ENCODE results near the gene DNAH17. TPM values are rescaled to one million over a fixed set of nuclear protein-coding genes. Genes with fewer than 3 reads are reported as not detected.

The DNAH17 gene
- total RNA-seq, 1 experiment from 2014 or later, result 0.18 TPM

DNA sequence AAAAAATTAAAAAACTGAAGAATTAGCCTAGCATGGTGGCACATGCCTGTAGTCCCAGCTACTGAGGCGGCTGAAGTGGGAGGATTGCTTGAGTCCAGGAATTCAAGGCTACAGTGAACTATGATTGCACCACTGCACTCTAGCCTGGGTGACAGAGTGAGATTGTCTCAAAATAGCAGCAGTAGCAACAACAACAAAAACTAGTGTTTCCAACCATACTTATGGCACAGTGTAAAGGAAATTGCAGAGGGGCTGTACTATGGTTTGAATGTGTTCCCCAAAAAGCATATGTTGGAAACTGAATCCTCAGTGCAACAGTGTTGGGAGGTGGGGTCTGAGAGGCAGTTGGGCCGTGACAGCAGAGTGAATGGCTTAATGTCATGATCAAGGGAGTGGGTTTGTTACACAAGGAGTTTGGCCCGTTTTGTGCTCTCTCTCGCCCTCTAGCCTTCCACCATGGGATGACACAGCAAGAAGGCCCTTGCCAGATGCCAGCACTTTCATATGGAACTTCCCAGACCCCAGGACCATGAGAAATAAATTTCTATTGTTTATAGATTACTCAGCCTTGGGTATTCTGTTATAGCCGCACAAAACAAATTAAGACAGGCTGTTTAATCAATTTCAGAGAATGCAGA is 128.7 kb downstream of the DNAH17 start:
- DNase-seq (ENCODE audit: low read depth, low spot score) (no peak), ATAC-seq (no peak)
- Histone ChIP-seq H3K9me3 (ENCODE audit: control insufficient read depth, insufficient read depth, low read depth, low read length) (no peaks in the 10 kb centered on the region), H3K27me3 (ENCODE audit: control insufficient read depth, insufficient read depth, low read length) (no peaks in the 10 kb centered on the region), H3K27ac (ENCODE audit: low read length) (no peak overlapping the region), H3K36me3 (ENCODE audit: control insufficient read depth, insufficient read depth, low read length) (no peaks in the 10 kb centered on the region), H3K4me1 (ENCODE audit: control insufficient read depth, insufficient read depth, low read length) (no peaks in the 10 kb centered on the region), H3K4me3 (ENCODE audit: low read depth in 2 of 2, low read length in 2 of 2) (no peak overlapping the region)
- TF ChIP-seq TCF7L2 (IDR thresholded peaks at IDR 0.05; ENCODE audit: low read depth, low read length) (no peak), POLR2AphosphoS5 (IDR thresholded peaks at IDR 0.05; ENCODE audit: low read depth, low read length) (no peak), SIN3A (IDR thresholded peaks at IDR 0.05; ENCODE audit: borderline replicate concordance, insufficient read depth, low read depth, low read length) (no peak)
- TF ChIP-seq, protein P1, sequence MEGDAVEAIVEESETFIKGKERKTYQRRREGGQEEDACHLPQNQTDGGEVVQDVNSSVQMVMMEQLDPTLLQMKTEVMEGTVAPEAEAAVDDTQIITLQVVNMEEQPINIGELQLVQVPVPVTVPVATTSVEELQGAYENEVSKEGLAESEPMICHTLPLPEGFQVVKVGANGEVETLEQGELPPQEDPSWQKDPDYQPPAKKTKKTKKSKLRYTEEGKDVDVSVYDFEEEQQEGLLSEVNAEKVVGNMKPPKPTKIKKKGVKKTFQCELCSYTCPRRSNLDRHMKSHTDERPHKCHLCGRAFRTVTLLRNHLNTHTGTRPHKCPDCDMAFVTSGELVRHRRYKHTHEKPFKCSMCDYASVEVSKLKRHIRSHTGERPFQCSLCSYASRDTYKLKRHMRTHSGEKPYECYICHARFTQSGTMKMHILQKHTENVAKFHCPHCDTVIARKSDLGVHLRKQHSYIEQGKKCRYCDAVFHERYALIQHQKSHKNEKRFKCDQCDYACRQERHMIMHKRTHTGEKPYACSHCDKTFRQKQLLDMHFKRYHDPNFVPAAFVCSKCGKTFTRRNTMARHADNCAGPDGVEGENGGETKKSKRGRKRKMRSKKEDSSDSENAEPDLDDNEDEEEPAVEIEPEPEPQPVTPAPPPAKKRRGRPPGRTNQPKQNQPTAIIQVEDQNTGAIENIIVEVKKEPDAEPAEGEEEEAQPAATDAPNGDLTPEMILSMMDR (IDR thresholded peaks at IDR 0.05), result no peak
- TF ChIP-seq, protein P2, sequence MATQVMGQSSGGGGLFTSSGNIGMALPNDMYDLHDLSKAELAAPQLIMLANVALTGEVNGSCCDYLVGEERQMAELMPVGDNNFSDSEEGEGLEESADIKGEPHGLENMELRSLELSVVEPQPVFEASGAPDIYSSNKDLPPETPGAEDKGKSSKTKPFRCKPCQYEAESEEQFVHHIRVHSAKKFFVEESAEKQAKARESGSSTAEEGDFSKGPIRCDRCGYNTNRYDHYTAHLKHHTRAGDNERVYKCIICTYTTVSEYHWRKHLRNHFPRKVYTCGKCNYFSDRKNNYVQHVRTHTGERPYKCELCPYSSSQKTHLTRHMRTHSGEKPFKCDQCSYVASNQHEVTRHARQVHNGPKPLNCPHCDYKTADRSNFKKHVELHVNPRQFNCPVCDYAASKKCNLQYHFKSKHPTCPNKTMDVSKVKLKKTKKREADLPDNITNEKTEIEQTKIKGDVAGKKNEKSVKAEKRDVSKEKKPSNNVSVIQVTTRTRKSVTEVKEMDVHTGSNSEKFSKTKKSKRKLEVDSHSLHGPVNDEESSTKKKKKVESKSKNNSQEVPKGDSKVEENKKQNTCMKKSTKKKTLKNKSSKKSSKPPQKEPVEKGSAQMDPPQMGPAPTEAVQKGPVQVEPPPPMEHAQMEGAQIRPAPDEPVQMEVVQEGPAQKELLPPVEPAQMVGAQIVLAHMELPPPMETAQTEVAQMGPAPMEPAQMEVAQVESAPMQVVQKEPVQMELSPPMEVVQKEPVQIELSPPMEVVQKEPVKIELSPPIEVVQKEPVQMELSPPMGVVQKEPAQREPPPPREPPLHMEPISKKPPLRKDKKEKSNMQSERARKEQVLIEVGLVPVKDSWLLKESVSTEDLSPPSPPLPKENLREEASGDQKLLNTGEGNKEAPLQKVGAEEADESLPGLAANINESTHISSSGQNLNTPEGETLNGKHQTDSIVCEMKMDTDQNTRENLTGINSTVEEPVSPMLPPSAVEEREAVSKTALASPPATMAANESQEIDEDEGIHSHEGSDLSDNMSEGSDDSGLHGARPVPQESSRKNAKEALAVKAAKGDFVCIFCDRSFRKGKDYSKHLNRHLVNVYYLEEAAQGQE (IDR thresholded peaks at IDR 0.05; ENCODE audit: insufficient read depth in 1 of 2, low read depth in 2 of 2, low read length in 1 of 2), result no peak
- in situ Hi-C loops (cut with HindIII; ENCODE audit: low pct_unique_long_range_greater_than_20kb, low sequenced_read_pairs), result no loop called here
- intact Hi-C loops (cut with micrococcal nuclease; ENCODE audit: unreplicated experiment), result no loop called here
- ChIA-PET POLR2A (no interaction called here), CTCF (interaction anchor here (0.7 kb wide), 1 partner anchor 198 kb away, joined by 3 read pairs; no protein-coding TSS in a partner anchor)
- BruUV-seq (replicated peaks), result no TSS peak

DNA sequence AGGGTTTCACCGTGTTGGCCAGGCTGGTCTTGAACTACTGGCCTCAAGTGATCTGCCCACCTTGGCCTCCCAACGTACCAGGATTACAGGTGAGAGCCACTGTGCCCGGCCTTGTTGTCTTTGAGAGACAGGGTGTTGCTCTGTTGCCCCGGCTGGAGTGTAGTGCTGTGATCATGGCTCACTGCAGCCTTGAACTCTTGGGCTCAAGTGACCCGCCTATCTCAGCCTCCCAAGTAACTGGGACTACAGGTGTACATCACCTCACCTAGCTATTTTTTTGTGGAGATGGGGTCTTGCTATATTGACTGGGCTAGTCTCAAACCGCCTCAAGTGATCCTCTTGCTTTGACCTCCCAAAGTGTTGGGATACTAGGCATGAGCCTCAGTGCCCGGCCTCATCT is 130.4 kb downstream of the DNAH17 start:
- Histone ChIP-seq H3K27ac (ENCODE audit: low read length) (no peak overlapping the region), H3K27me3 (ENCODE audit: control insufficient read depth, insufficient read depth, low read length) (no peaks in the 10 kb centered on the region), H3K4me1 (ENCODE audit: control insufficient read depth, insufficient read depth, low read length) (no peaks in the 10 kb centered on the region), H3K36me3 (ENCODE audit: control insufficient read depth, insufficient read depth, low read length) (no peaks in the 10 kb centered on the region), H3K9me3 (ENCODE audit: control insufficient read depth, insufficient read depth, low read depth, low read length) (no peaks in the 10 kb centered on the region), H3K4me3 (ENCODE audit: low read depth in 2 of 2, low read length in 2 of 2) (no peak overlapping the region)
- BruUV-seq (replicated peaks), result no TSS peak
- intact Hi-C loops (cut with micrococcal nuclease; ENCODE audit: unreplicated experiment) (no loop called here), in situ Hi-C loops (cut with HindIII; ENCODE audit: low pct_unique_long_range_greater_than_20kb, low sequenced_read_pairs) (no loop called here)
- CTCF ChIA-PET, result interaction anchor here (0.6 to 0.7 kb wide), 5 partner anchors 10 to 196 kb away, joined by 3 to 10 read pairs (median 6); no protein-coding TSS in a partner anchor
- TF ChIP-seq TCF7L2 (IDR thresholded peaks at IDR 0.05; ENCODE audit: low read depth, low read length), result no peak
- TF ChIP-seq POLR2AphosphoS5 (IDR thresholded peaks at IDR 0.05; ENCODE audit: low read depth, low read length), result no peak
- no peak for TF ChIP-seq SIN3A (IDR thresholded peaks at IDR 0.05; ENCODE audit: borderline replicate concordance, insufficient read depth, low read depth, low read length)
- TF ChIP-seq, protein P2 (IDR thresholded peaks at IDR 0.05; ENCODE audit: insufficient read depth in 1 of 2, low read depth in 2 of 2, low read length in 1 of 2), result no peak
- TF ChIP-seq, protein P1 (IDR thresholded peaks at IDR 0.05), result no peak
- POLR2A ChIA-PET, result no interaction called here
- DNase-seq (ENCODE audit: low read depth, low spot score) (no peak), ATAC-seq (no peak)
